Liver (tissue), 3 donors: ENCODE data around the gene POU4F1.

Experiments
- ATF3 ChIP-seq: IDR thresholded peaks from 2 replicates; pipeline ENCODE4 v1.6.1; 2016; ENCODE audit warnings: antibody characterized with exemption
- CTCF ChIP-seq: fragments of 150-350 bp; IDR thresholded peaks from 2 replicates; pipeline ENCODE4 v1.5.1; 2017; ENCODE audit warnings: improper control_type of control experiment, low read depth, low read length; ENCODE audit not compliant: missing input control
- FOXA1 ChIP-seq: IDR thresholded peaks from 2 replicates; pipeline ENCODE4 v1.6.1; 2016; ENCODE audit warnings: antibody characterized with exemption
- HNF4A ChIP-seq, 2 donors: conservative IDR thresholded peaks; 2 replicates each; pipeline ENCODE4 v1.6.1; 2016; ENCODE audit warnings: antibody characterized with exemption in 2 of 2, mild to moderate bottlenecking in 2 of 2
- JUND ChIP-seq, 2 donors: IDR thresholded peaks; 2 replicates each; pipeline ENCODE4 v1.6.1; 2016; ENCODE audit warnings: antibody characterized with exemption in 2 of 2
- RXRA ChIP-seq, 2 donors: IDR thresholded peaks; 2 replicates each; pipeline ENCODE4 v1.6.1; 2017 to 2018; ENCODE audit warnings: antibody characterized with exemption in 2 of 2, mild to moderate bottlenecking in 1 of 2
- donor health status: healthy.
- donor health status: healthy.

- TF ChIP-seq CTCF, result no peak
- no peak for TF ChIP-seq FOXA1
- no peak for TF ChIP-seq HNF4A (conservative IDR thresholded peaks at IDR 0.05)
- TF ChIP-seq RXRA (IDR thresholded peaks at IDR 0.05), result no peak
- TF ChIP-seq JUND (IDR thresholded peaks at IDR 0.05), result no peak
- TF ChIP-seq ATF3, result no peak
These were observed 7.1 kb upstream of the POU4F1 start for GRCh38 chr13:78610381-78610883.
